ENCODE results near the gene SMCO2. TPM values are rescaled to one million over a fixed set of nuclear protein-coding genes. Genes with fewer than 3 reads are reported as not detected.

Gene SMCO2
- total RNA-seq, 4 donors from 2014 or later, result not detected

DNA sequence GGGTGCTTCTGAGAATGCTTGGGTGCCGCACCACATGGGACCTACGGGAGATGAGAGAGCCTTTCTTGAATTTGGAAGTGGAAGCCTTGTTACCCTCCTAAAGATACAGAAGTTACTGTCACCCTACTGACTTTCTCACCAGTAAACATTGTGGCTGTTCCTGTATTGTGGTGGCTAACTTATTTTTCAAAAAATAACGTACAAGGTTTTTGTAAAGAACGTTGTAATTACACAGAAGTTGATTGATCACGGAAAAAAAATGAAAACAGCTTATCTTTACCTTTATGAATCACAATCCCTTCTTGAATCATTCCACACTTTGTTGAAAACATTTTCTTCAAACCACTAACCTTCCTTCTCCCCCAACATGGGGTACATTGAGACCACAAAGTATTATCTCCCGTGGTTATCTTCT is 55.5 kb downstream of the SMCO2 start:
- no peak for ATAC-seq (ENCODE audit: low FRiP score)
- no peak for DNase-seq (ENCODE audit: low spot score)
- TF ChIP-seq, protein P1, sequence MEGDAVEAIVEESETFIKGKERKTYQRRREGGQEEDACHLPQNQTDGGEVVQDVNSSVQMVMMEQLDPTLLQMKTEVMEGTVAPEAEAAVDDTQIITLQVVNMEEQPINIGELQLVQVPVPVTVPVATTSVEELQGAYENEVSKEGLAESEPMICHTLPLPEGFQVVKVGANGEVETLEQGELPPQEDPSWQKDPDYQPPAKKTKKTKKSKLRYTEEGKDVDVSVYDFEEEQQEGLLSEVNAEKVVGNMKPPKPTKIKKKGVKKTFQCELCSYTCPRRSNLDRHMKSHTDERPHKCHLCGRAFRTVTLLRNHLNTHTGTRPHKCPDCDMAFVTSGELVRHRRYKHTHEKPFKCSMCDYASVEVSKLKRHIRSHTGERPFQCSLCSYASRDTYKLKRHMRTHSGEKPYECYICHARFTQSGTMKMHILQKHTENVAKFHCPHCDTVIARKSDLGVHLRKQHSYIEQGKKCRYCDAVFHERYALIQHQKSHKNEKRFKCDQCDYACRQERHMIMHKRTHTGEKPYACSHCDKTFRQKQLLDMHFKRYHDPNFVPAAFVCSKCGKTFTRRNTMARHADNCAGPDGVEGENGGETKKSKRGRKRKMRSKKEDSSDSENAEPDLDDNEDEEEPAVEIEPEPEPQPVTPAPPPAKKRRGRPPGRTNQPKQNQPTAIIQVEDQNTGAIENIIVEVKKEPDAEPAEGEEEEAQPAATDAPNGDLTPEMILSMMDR (IDR thresholded peaks at IDR 0.05), result no peak

DNA sequence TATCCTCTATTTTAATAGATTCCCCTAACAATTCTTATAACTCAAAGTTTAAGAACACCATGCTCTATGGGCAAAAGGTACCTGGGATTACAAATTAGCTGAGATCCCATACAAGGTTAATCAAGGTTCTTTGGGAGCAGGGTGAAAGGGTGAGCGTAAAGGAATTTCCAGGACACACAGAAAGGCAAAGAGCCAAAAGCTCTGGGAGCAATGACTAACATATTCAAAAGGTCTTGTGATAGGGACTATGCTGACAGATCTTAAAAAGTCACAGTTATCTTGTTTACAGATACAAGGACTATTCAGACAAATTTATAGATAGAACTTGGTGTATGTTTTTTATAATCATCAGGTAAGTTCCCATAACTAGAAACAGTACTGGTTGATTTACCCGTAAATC is 58.0 kb downstream of the SMCO2 start:
- DNase-seq (ENCODE audit: low spot score) (no peak), ATAC-seq (ENCODE audit: low FRiP score) (no peak)
- TF ChIP-seq, protein P1 (IDR thresholded peaks at IDR 0.05), result no peak

DNA sequence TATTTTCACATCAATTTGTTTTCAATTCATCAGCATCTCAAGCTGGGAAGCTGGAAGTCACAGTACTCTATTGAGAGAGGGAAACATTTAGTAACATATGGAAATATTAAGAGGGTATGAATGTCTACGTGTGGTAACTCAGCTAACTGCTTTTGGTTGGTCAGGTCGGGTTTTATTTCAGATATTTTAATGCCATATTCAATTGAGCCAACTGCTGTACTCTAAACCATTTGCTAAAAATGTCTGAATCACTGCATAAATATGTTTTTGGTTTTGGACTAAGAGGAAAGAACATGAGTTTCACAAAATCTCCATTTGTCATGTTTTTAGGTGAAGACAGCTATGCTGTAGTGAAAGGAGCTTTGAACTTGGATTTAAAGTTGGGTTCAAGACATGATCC is 58.6 kb downstream of the SMCO2 start:
- peak; percentile 45 for ATAC-seq (ENCODE audit: low FRiP score)
- no peak for DNase-seq (ENCODE audit: low spot score)
- TF ChIP-seq, protein P1 (IDR thresholded peaks at IDR 0.05), result no peak

DNA sequence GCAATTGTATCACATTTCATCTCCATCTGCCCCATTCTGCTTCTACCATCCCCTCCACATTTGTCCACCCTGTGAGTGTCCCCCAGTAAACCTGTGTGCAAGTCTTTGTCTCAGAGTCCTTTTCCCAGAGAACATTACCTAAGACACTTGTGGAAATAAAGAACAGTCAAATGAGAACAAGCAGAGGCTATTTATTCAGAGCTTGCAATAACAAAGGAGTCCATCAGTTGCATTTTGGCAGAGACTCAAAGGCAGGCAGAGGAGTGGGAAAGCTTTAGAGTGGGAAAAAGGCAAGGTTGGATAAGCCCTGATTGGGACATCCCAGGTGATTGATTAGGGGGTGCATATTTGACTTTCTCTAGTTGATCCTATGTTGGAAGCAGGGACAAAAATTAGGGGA is 59.2 kb downstream of the SMCO2 start:
- TF ChIP-seq, protein P1 (IDR thresholded peaks at IDR 0.05), result no peak
- ATAC-seq (ENCODE audit: low FRiP score) (peak; percentile 13), DNase-seq (ENCODE audit: low spot score) (no peak)

DNA sequence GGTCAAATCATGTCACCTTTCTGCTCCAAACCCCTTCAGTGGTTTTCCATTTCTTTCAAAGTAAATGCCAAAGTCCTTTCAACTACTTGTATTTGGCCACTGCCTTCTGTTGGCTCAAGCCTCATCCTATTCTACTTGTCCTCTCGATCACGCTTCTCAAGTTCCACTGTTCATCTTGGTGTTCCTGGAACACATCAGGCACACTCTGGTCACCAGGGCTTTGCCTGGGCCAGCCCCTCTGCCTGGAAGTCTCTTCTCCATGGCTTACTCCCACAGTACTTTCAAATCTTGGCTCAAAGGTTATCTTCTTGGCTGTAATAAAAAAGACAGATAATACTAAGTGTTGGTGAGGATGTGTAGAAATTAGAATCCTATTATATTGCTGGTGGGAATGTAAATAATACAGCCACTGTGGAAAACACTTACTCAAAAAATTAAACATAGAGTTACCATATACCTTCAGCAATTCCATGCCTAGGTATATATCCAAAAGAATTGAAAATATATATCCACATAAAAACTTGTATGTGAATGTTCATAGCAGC is 60.2 kb downstream of the SMCO2 start:
- no peak for DNase-seq (ENCODE audit: low spot score)
- TF ChIP-seq, protein P1 (IDR thresholded peaks at IDR 0.05), result no peak
- ATAC-seq (ENCODE audit: low FRiP score), result no peak

DNA sequence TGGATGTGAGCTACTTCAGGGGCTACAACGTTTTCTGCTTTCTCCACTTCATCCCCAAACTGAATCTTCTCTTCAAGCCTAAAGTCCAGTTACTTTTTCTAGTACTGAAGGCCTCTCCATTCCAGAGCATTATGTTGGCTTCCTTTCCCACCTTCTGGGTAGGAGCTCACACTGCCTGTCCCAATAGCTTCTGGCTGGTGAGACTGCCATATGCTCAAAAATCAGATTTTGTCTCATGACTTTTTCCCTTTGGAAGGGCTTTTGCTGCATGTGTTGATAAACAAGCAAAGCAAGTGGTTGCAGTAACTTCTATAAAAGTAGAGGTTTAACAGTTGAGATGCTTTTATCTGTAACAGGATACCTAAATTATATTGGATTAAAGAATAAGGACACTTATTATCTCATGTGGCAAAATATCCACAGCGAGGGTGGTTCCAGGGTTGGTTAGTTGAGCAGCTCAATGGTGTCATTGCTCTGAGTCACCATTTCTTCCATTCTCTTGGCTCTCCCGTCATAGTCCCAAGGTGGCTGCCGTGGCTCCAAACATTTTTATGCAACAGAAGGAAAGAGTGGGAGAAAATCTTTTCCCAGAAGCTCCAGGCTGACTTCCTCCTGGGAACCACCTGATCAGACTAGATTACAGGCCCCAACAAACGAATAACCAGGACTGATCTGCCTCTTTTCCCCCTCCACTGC is 62.3 kb downstream of the SMCO2 start:
- ATAC-seq (ENCODE audit: low FRiP score) (no peak), DNase-seq (ENCODE audit: low spot score) (no peak)
- TF ChIP-seq, protein P1 (IDR thresholded peaks at IDR 0.05), result no peak

All from omental fat pad (tissue), 4 donors.